Esophagus muscularis mucosa (tissue), 4 donors: ENCODE data around the gene LCE1C.

Experiments
- CTCF ChIP-seq, 3 experiments: fragments of 200-600 bp in 2 of 3; fragments of 450-650 bp in 1 of 3; sonication (generic) in 2 of 3; IDR thresholded peaks; one replicate each; pipeline ENCODE4 v1.5.1; 2017 to 2019; ENCODE audit warnings: antibody characterized with exemption in 3 of 3, mild to moderate bottlenecking in 2 of 3, moderate library complexity in 1 of 3
- EP300 ChIP-seq: sonication (generic); formaldehyde crosslinking; IDR thresholded peaks from one replicate; pipeline ENCODE4 v1.6.1; 2017; ENCODE audit warnings: antibody characterized with exemption
- POLR2A ChIP-seq: fragments of 450-650 bp; IDR thresholded peaks from one replicate; pipeline ENCODE4 v1.6.1; 2017; ENCODE audit warnings: antibody characterized with exemption, moderate library complexity, mild to moderate bottlenecking, low read depth

DNA sequence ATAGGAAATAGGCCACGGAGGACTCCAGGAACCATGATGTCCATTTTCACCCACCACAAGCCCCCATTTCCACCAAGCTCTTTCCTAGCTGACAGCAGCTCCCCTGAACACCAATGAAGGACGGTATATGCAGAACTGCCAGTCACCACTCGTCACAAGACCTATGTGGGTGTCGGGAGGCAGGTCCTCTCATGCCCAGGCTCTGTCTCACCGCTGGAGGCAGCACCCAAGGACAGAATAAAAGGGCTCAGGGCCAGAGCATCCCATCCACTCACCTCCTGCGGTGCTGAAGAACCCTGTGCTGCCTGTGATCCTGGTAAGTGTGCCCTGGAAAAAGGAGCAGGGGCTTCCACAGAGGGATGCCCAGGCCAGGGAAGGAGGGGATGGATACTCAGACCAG lies 31.6 kb downstream of the LCE1C start, which contains the start of gene LCE1F:
- TF ChIP-seq CTCF (IDR thresholded peaks at IDR 0.05): no peak
- TF ChIP-seq POLR2A: no peak
- TF ChIP-seq EP300: no peak
